HepG2 (cell line): Measurements from ENCODE around the gene MRPL20. TPM values are rescaled to one million over a fixed set of nuclear protein-coding genes. Genes with fewer than 3 reads are reported as not detected.
A peak's percentile ranks its signal among the peaks of the same experiment; 100 is the strongest.

Experiments used
- ARHGAP35 ChIP-seq: sonication (generic); formaldehyde crosslinking; IDR thresholded peaks from 2 replicates; pipeline ENCODE4 v1.9.0; 2022; ENCODE audit warnings: mild to moderate bottlenecking, inconsistent platforms, moderate library complexity, missing genetic modification reagents, borderline replicate concordance
- CBX2 ChIP-seq, 2 experiments: fragments of 200-600 bp in 1 of 2; sonication (generic); formaldehyde crosslinking in 1 of 2; IDR thresholded peaks; 2 replicates each; pipeline versions ENCODE4 v1.7.0 to v1.8.1; 2018 to 2022; ENCODE audit warnings: low read depth in 2 of 2, low read length in 1 of 2, mild to moderate bottlenecking in 1 of 2, missing genetic modification reagents in 1 of 2
- DBP ChIP-seq: sonication (generic); formaldehyde crosslinking; IDR thresholded peaks from 2 replicates; pipeline ENCODE4 v1.4.0; 2020; ENCODE audit warnings: missing genetic modification reagents; ENCODE audit errors: not compliant biosample characterization
- GZF1 ChIP-seq: sonication (generic); formaldehyde crosslinking; IDR thresholded peaks from 2 replicates; pipeline ENCODE4 v1.5.1; 2020; ENCODE audit warnings: mild to moderate bottlenecking, missing genetic modification reagents
- HIVEP1 ChIP-seq: sonication (generic); formaldehyde crosslinking; IDR thresholded peaks from 2 replicates; pipeline ENCODE4 v1.4.0; 2020; ENCODE audit warnings: mild to moderate bottlenecking, missing genetic modification reagents
- HNF1A ChIP-seq, 2 experiments: sonication (generic) in 1 of 2; formaldehyde crosslinking in 1 of 2; IDR thresholded peaks; 2 replicates each; pipeline versions ENCODE4 v1.4.0 to v1.6.1; 2016 to 2020; ENCODE audit warnings: borderline replicate concordance in 1 of 2, low read depth in 1 of 2, mild to moderate bottlenecking in 1 of 2, missing genetic modification reagents in 1 of 2
- HNF4A ChIP-seq: sonication (generic); formaldehyde crosslinking; IDR thresholded peaks from 2 replicates; pipeline ENCODE4 v1.4.0; 2020; ENCODE audit warnings: missing genetic modification reagents
- MBNL3 ChIP-seq: fragments of 250-450 bp; sonication (Bioruptor Pico); conservative IDR thresholded peaks from 2 replicates; pipeline ENCODE4 v1.8.0; 2022; ENCODE audit warnings: mild to moderate bottlenecking, inconsistent platforms
- NCOA1 ChIP-seq: sonication (generic); formaldehyde crosslinking; IDR thresholded peaks from 2 replicates; pipeline ENCODE4 v1.9.0; 2021; ENCODE audit warnings: missing genetic modification reagents
- POLR2A ChIP-seq, 2 experiments: IDR thresholded peaks; 2 replicates each; pipeline ENCODE4 v1.6.1; 2011; ENCODE audit warnings: low read depth in 2 of 2, low read length in 2 of 2, mild to moderate bottlenecking in 1 of 2, moderate library complexity in 1 of 2; ENCODE audit not compliant: insufficient read depth in 1 of 2
- SPEN ChIP-seq: sonication (generic); formaldehyde crosslinking; IDR thresholded peaks from 2 replicates; pipeline ENCODE4 v1.5.1; 2020; ENCODE audit warnings: low read depth, mild to moderate bottlenecking, missing genetic modification reagents
- SYNCRIP ChIP-seq: fragments of 200-400 bp; formaldehyde crosslinking; IDR thresholded peaks from 2 replicates; pipeline ENCODE4 v1.6.1; 2018; ENCODE audit warnings: mild to moderate bottlenecking, low read depth, low read length; ENCODE audit not compliant: insufficient read depth
- TIGD3 ChIP-seq: sonication (generic); formaldehyde crosslinking; IDR thresholded peaks from 2 replicates; pipeline ENCODE4 v1.5.1; 2020; ENCODE audit warnings: mild to moderate bottlenecking, missing genetic modification reagents, borderline replicate concordance
- ZFP90 ChIP-seq: sonication (generic); formaldehyde crosslinking; IDR thresholded peaks from 2 replicates; pipeline ENCODE4 v1.8.0; 2022; ENCODE audit warnings: missing genetic modification reagents, mild to moderate bottlenecking, inconsistent platforms, borderline replicate concordance
- ZNF205 ChIP-seq: IDR thresholded peaks from 2 replicates; pipeline ENCODE4 v1.6.1; 2018; ENCODE audit warnings: missing biosample characterization, missing genetic modification reagents
- ZNF350 ChIP-seq: sonication (generic); formaldehyde crosslinking; IDR thresholded peaks from 2 replicates; pipeline ENCODE4 v1.4.0; 2020; ENCODE audit warnings: mild to moderate bottlenecking, low read depth, missing genetic modification reagents, borderline replicate concordance
- ZNF460 ChIP-seq: sonication (generic); formaldehyde crosslinking; IDR thresholded peaks from 2 replicates; pipeline ENCODE4 v1.5.1; 2020; ENCODE audit warnings: missing genetic modification reagents, mild to moderate bottlenecking, borderline replicate concordance
- ZNF468 ChIP-seq: sonication (generic); formaldehyde crosslinking; IDR thresholded peaks from 2 replicates; pipeline ENCODE4 v1.8.0; 2022; ENCODE audit warnings: mild to moderate bottlenecking, moderate library complexity, missing genetic modification reagents
- ZNF513 ChIP-seq: sonication (generic); formaldehyde crosslinking; conservative IDR thresholded peaks from 2 replicates; pipeline ENCODE4 v1.5.0; 2020; ENCODE audit warnings: missing genetic modification reagents
- polyA plus RNA-seq, 8 experiments: library from polyadenylated mRNA; depleted of rRNA in 3 of 8; stranded (reverse) in 7 of 8; unstranded in 1 of 8; fragments of >200 nt; fragmentation: Illumina TruSeq in 4 of 8; extraction: Trizol in 4 of 8; gene quantifications; 2 replicates each; pipeline versions ENCODE4 v1.2.1 to v1.2.3, GENCODE V29; 2011 to 2016; ENCODE audit warnings: low read depth in 4 of 8, missing spikeins in 1 of 8, mixed read lengths in 1 of 8; ENCODE audit not compliant: insufficient read depth in 1 of 8
- total RNA-seq, 5 experiments: library from RNA; depleted of rRNA; stranded (reverse); fragments of >200 nt; fragmentation: Illumina TruSeq; extraction: Trizol; gene quantifications; 2 replicates each; pipeline ENCODE4 v1.2.3, GENCODE V29; 2016; ENCODE audit warnings: low read depth in 1 of 5

MRPL20 gene
- total and polyA plus RNA-seq, 2 of the 13 experiments (the other 11 are each of a cell fraction or from before 2014, with no cell fraction given), result 59.2 to 127 TPM

GRCh38 chr1:1406821-1407635 lies at the start of gene MRPL20 (continued):
- peak; percentile 64 for TF ChIP-seq HIVEP1 (CRISPR knock-in tag)
- TF ChIP-seq ARHGAP35, result peak; percentile 65; the same call in 1 of the 2 replicates
- no peak for TF ChIP-seq MBNL3 (CRISPR knock-in tag)
- no peak for TF ChIP-seq CBX2 (IDR thresholded peaks at IDR 0.05; ENCODE audit: low read depth, low read length)
- TF ChIP-seq CBX2 (CRISPR knock-in tag; IDR thresholded peaks at IDR 0.05; ENCODE audit: low read depth), result 0 out of 2 replicates have a peak, but pooled peaks have one; percentile 65
- TF ChIP-seq ZNF460, result no peak; the same call in 1 of the 2 replicates
- no peak for TF ChIP-seq HNF1A (IDR thresholded peaks at IDR 0.05; ENCODE audit: low read depth)
- TF ChIP-seq HNF1A (CRISPR knock-in tag; IDR thresholded peaks at IDR 0.05; ENCODE audit: borderline replicate concordance), result peak; percentile 71
- 0 out of 2 replicates have a peak, but pooled peaks have one; percentile 22 for TF ChIP-seq ZNF513 (CRISPR knock-in tag)
- TF ChIP-seq DBP (CRISPR knock-in tag), result no peak
- TF ChIP-seq SYNCRIP, result no peak
- no peak for TF ChIP-seq ZFP90 (CRISPR knock-in tag)
- TF ChIP-seq HNF4A (CRISPR knock-in tag), result peak; percentile 90
- TF ChIP-seq SPEN (CRISPR knock-in tag), result peak; percentile 98
- TF ChIP-seq TIGD3, result no peak
- no peak for TF ChIP-seq GZF1
- peak; percentile 87 for TF ChIP-seq ZNF205 (CRISPR knock-in tag)
- no peak for TF ChIP-seq ZNF468 (CRISPR knock-in tag)
- peak in 1 of 2 experiments; percentile 87; a peak in 2 of 4 replicates for TF ChIP-seq POLR2A (IDR thresholded peaks at IDR 0.05; ENCODE audit: insufficient read depth in 1 of 2, low read depth in 2 of 2, low read length in 2 of 2)
- TF ChIP-seq ZNF350 (CRISPR knock-in tag), result peak; percentile 86
- TF ChIP-seq NCOA1 (CRISPR knock-in tag), result no peak
